Cardiac septum (tissue), 1 donor: ENCODE results near the gene ARHGAP21. TPM values are rescaled to one million over a fixed set of nuclear protein-coding genes. Genes with fewer than 3 reads are reported as not detected.
A peak's percentile ranks its signal among the peaks of the same experiment; 100 is the strongest.
"Not testable (repeated sequence)": the region's sequence is repeated elsewhere in the genome, so short reads cannot be mapped to it uniquely, and the experiment has no call there.

Experiments
- DNase-seq: peaks from one replicate; pipeline ENCODE4 v3.0.0-alpha.2; 2020; ENCODE audit warnings: low spot score
- intact Hi-C: fragments of 100-400 bp; cut with DNase I; formaldehyde crosslinking; loops from one replicate; pipeline ENCODE4 v1.14.0; 2022
- long read RNA-seq: library from polyadenylated mRNA; unstranded; transcript quantifications from one replicate; pipeline ENCODE4 v2.0.0, GENCODE V29; 2021
- total RNA-seq: library from RNA; stranded (reverse); fragmentation: NEBNext Ultra II Directional; extraction: Animal tissue kit (Norgen Biotek cat#: 25700); gene quantifications from one replicate; pipeline ENCODE4 v1.2.1, GENCODE V29; 2021
- donor health status: DM: no; HTN: no; CAD: no.

ARHGAP21 gene
- 56.4 TPM for total RNA-seq
- long read RNA-seq, partial matches to known transcripts: 7 of 22 reads
- long read RNA-seq, other reads (novel, unspliced or antisense): 12 of 22 reads

DNA sequence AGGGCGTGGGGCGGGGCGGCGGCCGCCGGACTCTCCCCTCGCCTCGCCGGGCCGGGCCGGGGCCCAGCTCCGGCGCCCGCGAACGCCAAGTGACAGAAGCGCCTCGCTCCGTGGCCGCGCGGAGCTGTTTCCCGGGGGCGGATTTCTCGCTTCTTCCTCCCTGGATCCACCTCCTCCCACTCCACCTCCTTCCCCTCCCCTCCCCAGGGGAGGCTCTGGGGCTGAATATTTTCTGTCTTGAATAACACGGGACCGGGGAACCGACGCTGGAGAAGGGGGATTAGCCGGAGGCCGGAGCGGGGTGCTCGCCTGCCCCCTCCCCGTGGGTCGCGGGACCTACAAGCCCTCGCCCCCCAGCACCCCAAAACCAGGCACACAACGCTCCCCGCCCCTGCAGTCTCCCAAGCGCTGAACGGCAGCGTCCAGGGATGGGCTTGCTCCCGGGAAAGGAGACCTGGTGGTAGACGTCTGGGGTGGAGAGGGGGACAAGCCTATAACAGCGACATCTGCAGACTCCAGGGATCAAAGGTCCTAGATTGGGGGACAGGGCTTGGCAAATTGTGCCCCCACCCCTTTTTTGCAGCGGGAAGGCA is at the start of gene ARHGAP21:
Gene ARHGAP21 (minus strand): TSS at position 100 of the 593 bp plus-strand sequence. CDS start 1,988 bp downstream, outside the sequence.
- DNase-seq: peak; percentile 84
- intact Hi-C loops: loop anchor here (2.0 to 5.0 kb wide), 4 partner anchors 82 to 358 kb away; partner anchors contain the start of genes ENKUR, PRTFDC1 and THNSL1

DNA sequence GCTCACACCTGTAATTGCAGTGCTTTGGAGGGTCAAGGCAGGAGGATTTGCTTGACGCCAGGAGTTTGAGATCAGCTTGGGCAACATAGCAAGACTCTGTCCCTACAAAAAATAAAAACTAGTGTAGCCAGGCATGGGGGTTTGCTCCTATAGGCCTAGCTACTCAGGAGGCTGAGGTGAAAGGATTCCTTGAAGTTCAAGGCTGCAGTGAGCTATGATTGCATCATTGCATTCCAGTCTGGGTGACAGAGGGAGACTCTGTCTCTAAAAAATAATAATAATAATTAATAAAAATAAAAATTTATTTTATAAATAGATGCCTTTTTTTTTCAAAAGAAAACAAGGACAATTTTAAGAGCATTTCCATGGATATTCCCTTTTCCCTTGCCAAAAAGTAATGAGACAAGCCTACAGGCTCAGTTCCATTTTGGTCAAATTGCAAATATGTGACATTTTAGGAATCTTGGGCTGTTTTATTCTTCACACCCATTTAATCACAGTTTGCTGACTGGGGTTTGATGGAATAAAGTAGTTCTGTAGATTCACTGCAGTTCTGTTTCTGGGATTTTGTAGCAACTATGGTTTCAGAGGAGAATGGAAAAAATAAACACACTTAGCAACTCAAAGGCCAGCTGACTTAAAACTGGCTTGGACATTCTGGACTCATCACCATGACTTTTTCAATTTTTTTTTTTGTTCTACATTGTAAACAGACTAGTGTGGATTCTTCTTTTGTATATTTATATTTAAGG is 48.4 kb upstream of the ARHGAP21 start:
- DNase-seq: no peak
- intact Hi-C loops: no loop called here

DNA sequence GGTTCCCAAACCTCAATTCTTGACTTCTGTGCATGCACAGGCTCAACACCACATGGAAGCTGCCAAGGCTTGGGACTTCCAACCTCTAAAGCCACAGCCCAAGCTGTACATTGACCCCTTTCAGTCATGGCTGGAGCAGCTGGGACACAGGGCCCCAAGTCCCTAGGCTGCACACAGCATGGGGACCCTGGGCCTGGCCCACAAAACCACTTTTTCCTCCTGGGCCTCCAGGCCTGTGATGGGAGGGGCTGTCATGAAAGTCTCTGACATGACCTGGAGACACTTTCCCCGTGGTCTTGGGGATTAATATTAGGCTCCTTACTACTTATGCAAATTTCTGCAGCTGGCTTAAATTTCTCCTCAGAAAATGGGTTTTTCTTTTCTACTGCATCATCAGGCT is 41.3 kb upstream of the ARHGAP21 start:
- intact Hi-C loops: not testable (repeated sequence)

DNA sequence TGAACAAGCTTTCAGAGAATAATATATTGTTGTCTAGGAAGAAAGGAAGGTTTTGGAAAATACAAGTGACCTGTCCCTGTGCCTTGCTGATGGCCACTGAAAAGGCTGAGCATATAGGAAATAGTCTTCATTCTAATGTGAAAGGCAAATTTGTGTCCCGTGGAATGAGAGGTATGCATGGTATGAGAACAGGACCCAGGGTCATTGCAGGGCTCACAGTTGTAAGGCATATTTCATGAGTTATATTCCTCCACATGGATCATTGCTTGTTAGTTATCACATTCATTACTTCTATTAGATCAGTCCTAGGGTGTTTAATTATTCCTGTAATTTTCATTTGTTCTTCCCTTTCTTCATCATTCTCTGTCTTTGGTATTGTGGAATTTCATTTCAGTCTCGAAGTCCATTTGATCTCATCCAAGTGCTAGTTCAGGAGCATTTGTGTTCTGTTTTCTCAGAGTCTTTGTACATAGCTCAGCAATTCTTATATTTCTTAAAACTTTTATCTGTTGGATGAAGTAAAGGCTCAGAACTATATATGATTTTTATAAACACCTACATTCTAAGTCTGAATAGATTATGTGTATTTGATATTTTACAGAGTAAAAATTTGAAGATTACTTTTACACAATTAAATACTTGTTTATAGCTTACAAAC is 39.4 kb upstream of the ARHGAP21 start:
- DNase-seq: no peak
- intact Hi-C loops: no loop called here

More for the DNA sequence above, 41.3 kb upstream of the ARHGAP21 start:
- DNase-seq: not testable (repeated sequence)

DNA sequence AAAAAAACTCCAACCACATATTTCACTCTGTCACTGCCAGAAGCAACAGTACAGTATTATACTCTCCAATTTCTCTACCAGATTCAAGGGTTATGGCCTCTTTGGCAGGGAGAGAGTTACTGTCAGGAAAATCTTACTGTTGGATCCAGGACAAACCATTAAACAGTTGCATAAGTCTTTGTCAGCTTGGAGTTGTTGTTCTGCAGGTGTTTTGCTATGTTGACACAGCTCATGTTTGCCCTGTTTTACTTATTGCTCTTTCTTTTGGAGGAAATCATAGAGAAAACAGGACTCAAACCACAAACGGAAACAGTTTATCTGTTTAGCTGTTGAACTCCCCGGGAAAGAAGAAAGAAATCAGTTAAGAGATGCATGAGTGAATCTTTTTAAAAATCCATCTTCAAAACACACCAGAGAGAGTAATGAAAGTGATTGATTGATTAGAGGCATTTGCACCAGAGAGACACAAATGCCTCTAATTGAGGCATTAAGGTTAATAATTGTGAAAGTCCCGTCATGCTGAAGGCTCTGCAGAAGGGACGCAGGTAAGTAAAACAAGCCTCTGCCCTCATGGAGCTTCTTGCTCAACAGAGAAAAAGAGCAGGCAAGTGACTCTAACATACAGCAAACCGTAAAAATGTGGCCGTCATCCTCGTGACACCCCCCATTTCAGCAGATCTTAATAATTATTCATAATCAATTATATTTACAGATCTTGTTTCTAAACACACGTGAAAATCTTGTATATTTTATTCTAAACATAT is 38.7 kb upstream of the ARHGAP21 start:
- DNase-seq: no peak
- intact Hi-C loops: no loop called here

DNA sequence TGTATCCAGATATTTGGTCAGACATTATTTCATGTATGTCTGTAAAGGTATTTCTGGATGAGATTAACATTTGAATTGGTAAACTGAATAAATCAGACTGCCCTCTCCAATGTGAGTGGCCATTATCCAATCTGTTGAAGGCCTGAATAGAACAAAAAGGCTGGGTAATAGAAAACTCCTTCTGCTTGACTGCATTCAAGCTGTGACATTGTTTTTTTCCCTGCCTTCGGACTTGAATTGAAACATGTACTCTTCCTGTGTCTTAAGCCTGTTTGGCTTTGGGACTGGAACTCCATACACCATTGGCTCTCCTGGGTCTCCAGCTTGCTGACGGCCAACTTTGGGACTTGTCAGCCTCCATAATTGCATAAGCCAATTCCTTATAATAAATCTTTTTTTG is 36.0 kb upstream of the ARHGAP21 start:
- no peak for DNase-seq
- intact Hi-C loops: no loop called here

DNA sequence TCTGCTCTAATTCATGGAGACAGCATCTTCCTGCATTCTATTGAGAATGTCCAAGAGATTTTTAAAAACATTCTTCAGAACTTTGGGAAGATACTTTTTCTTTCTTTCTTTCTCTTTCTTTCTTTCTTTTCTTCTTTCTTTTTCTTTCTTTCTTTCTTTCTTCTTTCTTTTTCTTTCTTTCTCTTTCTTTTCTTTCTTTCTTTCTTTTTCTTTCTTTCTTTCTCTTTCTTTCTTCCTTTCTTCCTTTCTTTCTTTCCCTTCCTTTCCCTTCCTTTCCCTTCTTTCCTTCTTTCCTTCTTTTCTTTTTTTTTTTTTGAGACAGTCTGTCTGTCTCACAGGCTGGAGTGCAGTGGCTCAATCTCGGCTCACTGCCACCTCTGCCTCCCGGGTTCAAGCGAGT is 34.6 kb upstream of the ARHGAP21 start:
- intact Hi-C loops: not testable (repeated sequence)

DNA sequence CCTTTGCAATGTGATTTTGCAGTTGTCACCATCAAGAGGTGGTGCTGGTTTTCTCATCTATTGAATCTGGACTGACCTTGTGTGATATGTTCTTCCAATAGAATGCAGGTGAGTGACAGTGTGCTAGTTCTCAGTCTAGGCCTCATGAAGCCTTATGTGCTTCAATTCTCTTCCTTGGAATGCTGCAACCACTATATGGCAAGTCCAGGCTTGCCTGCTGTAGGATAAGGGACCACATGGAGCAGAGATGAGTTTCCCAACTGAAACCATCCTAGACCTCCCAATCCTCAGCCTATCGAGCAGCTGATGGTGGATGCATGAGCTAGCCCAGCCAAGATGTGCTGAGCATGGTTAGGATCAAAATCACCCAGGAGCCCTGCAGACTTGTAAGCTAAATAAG is 32.6 kb upstream of the ARHGAP21 start:
- no peak for DNase-seq
- intact Hi-C loops: no loop called here

More for the DNA sequence above, 34.6 kb upstream of the ARHGAP21 start:
- not testable (repeated sequence) for DNase-seq

DNA sequence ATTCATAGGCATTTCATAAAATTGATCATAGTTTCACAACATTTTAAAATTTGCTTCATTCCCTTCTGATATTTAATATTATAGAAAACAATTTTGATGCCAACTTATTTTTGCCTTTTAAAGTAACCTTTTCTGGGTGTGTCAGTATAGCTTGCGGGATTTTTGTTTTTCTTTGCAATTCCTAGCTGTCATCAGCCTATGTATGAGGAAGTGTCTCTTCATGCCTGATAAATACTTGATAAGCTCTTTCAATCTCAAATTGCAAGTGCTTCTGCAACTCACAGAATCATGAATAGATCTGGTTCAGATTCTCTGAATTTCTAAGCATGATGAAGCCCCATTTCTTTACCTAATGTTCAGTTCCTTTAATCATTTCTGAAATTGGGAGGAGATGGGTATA is 28.0 kb upstream of the ARHGAP21 start:
- DNase-seq: no peak
- intact Hi-C loops: no loop called here

DNA sequence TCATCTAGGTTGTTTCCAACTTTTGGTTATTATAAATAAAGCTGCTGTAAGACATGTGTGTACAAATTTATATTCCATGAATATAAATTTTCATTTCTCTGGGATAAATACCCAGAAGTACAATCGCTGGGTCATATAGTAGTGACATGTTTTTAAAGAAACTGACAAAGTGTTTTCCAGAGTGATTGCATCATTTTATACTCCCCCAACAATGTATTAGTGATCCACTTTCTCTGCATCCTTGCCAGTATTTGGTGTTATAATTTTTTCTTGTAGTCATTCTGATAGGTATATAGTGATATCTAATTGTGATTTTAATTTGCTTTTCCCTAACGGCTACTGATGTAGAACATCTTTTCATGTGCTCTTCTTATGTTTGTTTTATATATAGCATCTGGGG is 27.0 kb upstream of the ARHGAP21 start:
- intact Hi-C loops: no loop called here
- DNase-seq: no peak

DNA sequence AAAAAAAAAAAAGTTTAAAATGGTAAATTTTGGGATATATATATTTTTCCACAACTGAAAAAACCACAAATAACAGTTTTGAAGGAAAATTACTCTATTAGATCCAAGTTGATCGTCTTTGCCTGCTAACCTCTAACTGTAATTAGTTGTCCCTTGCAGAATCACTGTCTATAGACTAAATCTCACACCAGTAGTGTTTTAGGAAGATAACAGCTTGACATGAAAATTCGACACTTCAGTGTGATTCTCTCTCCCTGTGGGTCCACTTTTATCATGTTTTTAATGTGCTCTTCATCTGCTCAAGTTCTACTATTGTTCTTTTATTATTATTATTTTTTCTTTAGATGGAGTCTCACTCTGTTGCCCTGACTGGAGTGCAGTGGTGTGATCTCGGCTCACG is 24.5 kb upstream of the ARHGAP21 start:
- no peak for DNase-seq
- intact Hi-C loops: no loop called here

DNA sequence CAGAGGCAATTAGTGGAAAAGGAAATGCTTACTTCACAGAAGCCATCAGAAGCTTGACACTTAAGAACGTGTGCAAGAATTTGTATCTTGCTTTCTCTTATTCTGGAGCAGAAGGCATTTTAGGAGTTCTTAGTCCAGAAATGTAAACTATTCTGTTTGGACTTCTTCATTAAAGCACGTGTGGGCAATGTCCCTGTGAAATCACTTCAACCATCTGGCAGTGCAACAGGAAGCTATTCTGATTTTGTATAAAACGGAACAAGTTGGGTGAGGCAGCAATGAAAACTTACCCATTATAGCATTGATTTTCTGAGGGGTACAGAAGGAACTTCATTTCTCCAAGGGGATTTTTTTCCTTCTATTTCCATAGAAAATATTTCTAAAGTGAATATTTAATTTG is 21.3 kb upstream of the ARHGAP21 start:
- intact Hi-C loops: no loop called here
- DNase-seq: no peak

DNA sequence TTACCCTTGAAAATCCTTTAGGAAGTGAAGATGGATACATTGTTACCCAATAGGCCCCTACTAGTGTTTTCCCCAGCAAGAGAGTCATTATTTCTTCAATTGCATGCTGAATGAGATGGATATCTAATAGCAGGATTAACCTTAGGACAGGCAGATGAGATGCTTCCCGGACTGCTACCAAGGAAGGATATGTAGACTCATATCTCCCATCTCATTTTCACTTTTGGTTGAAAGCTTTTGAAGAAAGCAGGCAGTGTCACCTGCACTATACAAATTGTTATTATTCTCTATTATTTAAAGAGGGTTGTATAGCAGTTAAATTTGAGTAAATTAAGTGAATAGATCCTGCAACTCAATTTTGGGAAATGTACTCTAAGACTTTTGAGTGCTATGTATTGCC is 17.0 kb upstream of the ARHGAP21 start:
- intact Hi-C loops: no loop called here
- DNase-seq: no peak

DNA sequence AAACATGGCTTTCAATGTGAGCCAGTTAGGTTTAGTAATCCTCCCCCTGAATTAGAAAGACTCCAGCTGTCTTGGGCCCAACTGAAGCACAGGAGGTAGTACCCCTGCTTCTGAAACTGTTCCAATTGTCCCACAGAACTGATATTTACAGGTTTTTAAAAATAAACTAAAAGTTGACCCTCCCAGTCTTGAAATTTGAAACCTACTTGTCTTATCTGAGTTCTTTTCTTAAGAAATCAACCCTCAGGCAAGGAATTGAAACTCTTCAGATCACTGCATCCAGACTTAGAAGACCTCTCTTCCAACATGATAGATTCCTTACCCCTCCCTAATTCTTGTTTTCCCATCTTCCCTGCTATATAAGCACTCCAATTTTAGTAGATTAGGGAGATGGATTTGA is 13.3 kb upstream of the ARHGAP21 start:
- DNase-seq: no peak
- intact Hi-C loops: no loop called here

DNA sequence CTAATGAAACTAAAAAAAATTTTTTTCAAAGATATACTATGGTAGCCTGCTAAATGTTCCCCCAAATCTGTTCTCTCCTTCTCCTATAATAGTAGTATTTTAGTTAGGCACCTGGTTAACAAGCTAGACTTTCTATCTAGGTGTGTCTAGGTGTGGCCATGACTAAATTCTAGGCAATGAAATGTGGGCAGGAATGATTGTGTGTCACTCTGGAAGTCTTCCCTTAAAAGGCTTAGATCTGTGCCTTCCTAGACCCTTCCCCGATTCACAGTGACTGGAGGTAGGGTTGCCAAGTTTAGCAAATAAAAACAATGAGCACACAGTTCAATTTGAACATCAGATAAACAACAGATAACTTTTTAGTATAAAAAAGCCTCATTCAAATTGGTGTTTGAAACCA is 8.3 kb upstream of the ARHGAP21 start:
- no peak for DNase-seq
- intact Hi-C loops: no loop called here

DNA sequence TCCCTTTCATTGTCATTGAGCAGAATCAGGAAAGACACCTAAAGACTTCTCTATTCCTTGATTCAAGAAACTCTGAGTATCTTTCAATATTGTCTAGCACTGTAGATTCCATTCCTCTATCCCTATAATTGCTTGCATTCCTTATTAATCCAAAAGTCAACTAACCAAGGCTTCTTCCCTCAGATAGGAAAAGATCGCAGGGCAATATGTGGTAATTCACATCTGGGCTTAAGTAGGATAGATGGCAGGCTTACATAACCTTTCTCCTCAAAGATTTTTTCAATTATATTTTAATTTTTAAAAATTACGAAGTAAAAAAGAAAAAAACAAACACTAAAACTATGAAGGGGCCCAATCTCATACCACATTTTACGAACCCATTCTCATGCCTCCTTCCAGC is 7.1 kb upstream of the ARHGAP21 start:
- no peak for DNase-seq
- intact Hi-C loops: no loop called here

DNA sequence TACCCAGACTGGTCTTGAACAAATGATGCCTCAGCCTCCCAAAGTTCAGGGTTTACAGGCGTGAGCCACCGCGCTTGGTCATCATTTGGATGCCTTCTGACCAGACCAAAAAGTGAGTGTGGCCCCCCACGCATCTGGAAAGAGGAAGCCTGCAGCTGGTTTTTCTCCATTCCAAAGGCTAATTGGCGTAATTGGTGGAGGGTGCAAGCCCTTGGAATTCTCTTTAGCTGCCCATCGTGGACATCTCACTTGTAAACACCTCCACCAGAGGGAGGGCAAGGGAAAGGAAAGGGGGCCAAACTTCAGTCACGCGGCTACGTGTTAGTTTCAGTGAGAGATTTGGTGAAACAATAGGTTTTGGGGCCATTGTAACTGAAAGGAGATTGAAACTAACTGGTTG is 4.1 kb upstream of the ARHGAP21 start:
- intact Hi-C loops: no loop called here
- DNase-seq: no peak

DNA sequence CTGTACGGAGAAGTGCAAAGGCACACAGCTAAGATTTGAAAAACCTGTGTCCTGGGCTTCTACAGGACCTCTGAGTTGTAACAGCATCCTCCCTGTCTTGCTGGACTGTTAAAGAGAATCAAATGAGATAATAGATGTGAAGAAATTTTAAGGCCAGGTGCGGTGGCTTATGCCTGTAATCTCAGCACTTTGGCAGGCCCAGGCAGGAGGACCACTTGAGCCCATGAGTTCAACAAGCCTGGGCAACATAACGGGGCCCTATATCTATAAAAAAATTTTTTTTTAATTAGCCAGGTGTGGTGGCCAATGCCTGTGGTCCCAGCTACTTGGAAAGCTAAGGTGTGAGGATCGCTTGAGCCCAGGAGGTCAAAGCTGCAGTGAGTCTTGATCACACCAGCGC is 2.9 kb upstream of the ARHGAP21 start:
- intact Hi-C loops: no loop called here
- DNase-seq: no peak

DNA sequence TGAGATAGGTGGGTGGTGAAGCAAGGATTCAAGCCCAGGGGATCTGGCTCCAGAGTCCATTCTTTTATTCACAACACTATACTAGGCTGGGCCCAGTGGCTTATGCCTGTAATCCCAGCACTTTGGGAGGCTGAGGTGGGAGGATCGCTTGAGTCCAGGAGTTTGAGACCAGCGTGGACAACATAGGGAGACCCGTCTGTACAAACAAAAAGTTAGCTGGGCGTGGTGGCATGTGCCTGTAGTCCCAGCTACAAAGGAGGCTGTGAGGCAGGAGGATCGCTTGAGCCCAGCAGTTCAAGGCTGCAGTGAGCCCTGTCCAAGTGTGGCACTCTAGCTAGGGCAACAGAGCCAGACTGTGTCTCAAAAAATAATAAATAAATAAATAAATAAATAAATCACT is 2.3 kb upstream of the ARHGAP21 start:
- DNase-seq, intact Hi-C loops: not testable (repeated sequence)
